GM12874 (cell line): Measurements from ENCODE around the gene SATB2.

Experiments used
- TF ChIP-seq, protein P1 (sequence below): IDR thresholded peaks from 2 replicates; pipeline ENCODE4 v1.5.1; 2011; ENCODE audit warnings: low read depth, mild to moderate bottlenecking, control low read depth, low read length, moderate library complexity; ENCODE audit not compliant: insufficient read depth

SATB2 gene

DNA sequence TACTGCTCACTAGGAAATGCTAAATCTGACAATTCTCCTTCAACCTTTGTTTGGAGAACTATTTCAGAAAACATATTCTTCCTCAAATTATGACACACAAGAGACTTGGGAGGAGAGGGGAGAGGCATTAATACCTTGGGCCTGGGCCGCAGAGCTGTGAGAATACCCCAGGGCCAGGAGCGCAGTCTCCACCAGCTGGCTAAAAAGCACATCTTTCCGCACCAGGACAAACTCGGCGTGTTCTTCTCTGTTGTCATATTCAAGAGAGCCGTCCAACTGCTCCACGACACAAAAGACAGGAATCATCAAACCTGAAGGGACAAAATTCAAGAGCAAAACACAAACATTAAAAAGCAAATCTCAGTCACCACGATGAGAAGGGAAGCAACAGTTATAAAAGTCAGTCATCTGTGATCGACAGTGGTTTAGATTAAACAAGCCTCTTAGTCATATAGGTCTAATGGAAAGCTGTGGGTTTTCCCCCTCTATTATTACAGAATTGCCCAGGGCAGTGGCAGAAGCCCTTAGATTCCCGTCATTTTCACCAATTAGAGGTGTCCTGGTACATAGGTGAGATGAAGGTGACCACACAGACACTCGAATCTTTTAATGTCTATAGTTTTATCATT, 24.4 kb downstream of the SATB2 start:
- TF ChIP-seq, protein P1, sequence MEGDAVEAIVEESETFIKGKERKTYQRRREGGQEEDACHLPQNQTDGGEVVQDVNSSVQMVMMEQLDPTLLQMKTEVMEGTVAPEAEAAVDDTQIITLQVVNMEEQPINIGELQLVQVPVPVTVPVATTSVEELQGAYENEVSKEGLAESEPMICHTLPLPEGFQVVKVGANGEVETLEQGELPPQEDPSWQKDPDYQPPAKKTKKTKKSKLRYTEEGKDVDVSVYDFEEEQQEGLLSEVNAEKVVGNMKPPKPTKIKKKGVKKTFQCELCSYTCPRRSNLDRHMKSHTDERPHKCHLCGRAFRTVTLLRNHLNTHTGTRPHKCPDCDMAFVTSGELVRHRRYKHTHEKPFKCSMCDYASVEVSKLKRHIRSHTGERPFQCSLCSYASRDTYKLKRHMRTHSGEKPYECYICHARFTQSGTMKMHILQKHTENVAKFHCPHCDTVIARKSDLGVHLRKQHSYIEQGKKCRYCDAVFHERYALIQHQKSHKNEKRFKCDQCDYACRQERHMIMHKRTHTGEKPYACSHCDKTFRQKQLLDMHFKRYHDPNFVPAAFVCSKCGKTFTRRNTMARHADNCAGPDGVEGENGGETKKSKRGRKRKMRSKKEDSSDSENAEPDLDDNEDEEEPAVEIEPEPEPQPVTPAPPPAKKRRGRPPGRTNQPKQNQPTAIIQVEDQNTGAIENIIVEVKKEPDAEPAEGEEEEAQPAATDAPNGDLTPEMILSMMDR = no peak

DNA sequence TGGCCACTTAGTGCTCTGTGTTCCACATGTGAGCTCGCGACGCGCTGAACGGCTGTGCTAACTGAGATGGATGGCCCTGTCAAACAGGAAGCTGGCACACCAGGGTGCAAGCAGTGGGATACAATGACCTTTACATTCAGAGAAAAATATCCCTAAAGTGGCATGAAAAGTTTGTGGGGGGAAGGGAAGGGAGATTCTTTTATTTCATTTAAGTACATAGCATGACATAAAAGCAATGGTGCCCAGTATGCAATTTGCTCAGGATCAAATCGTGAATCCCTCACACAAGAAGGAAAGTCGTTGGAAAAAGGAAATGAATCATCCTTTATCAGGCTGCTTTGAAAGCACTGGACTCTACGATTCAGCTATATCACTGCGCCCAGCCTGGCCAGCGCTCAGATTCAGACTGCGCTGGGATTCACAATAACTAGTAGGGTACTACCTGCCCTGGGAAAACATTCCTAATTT, 26.0 kb downstream of the SATB2 start:
- TF ChIP-seq, protein P1 = no peak

DNA sequence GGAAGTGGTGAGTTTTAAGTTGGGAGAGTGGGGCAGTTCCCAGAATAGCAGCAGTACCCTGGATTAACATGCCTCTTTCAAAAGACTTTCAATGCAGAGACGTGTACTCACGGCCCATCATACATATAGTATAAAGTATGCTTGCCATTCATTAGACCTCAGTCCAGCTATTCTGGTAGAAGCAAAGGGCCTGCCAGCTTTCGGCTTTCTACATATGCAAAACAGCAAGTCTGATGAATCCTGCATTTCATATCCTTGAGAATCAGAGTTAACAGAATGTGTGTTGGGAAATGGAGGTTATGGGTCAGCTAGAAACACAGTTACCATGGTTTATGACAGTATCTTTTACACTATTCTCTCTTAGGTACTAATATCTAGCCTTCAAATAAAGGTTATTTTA, 27.5 kb downstream of the SATB2 start:
- TF ChIP-seq, protein P1 = no peak

DNA sequence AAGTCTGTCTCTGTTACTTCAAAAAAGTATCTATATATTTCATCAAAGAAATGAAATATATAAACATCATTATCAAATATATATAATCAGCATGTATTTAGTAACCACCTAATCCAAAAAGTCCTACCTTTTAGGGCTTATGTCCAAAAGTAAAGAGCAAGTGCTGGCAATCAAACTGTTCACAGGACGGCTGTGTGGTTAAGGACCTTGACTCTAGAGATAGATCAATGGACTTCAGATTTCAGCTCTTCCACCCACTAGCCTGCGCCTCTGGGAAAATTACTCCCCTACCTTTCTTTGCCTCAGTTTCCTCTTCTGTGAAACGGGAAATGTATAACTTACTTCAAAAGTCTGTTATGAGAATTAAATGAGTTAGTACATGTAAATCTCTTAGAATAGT, 29.4 kb downstream of the SATB2 start:
- TF ChIP-seq, protein P1 = no peak

DNA sequence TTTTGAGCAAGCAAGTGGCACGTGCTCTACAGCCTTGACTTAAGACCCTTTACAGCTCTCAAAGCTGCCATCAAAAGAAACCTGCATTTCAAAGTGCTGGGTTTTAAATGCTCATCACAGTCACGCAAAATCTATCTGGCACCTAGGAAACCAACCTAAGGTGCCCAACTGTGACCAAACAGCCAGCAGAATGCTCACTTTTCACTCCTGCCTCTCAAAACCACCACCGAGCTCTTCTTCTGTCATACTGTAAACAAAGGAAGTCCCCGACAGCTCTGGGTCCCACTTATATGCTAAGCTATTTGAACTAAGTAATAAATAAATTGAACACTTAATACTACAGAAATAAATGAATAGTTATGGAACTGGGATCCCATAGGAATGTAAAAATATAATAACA, 33.6 kb downstream of the SATB2 start:
- TF ChIP-seq, protein P1 = no peak

DNA sequence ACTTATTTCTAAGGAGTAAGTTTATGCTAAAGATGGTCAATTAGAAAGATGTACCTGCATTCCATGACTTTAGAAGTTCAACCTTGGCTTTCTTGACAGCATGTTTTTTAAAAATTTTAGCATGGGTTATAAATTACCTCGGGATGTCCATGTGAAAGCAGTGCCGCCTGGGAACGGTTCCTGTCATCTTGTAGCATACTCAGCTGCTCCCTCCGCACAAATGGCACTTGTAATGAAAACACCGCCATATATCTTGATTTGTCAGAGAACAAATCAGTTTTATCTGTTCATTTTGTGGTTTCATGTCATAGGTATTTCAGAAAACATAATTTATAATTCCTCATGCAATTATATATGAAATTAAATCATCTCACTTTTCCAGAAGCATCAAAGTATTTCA, 38.3 kb downstream of the SATB2 start:
- TF ChIP-seq, protein P1 = no peak

DNA sequence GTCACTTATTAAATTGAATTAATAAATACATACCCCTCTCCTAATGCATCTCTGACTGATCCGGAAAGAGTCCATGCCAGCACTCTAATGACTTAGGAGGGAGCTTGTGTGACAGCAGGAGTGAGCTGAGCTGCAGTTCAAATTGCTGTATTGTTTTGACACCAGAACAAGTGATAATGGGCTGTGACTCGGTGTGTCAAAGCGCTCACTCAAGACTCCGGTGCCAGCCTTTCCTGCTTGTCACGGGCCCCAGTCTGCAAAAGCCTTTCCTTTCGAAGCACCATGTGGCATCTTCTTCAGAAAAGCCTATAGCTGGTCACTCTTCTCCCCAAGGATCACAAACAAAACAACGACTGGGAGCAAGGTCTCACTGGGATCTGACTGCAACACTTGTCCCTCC, 43.3 kb downstream of the SATB2 start:
- TF ChIP-seq, protein P1 = no peak
